Muscle of back (tissue), 11 donors: ENCODE measurements around the gene MORC4. TPM values are rescaled to one million over a fixed set of nuclear protein-coding genes. Genes with fewer than 3 reads are reported as not detected.

Experiments
- DNase-seq, 3 donors: peaks; one replicate each; pipeline versions ENCODE4 v3.0.0 to v3.0.0-alpha.2; 2013
- polyA plus RNA-seq, 10 donors: library from polyadenylated mRNA; unstranded; fragments of 120-200 nt; gene quantifications; one replicate each; pipeline ENCODE4 v1.2.1, GENCODE V29; 2013; ENCODE audit not compliant: insufficient read length in 10 of 10

Gene MORC4
- polyA plus RNA-seq, 10 donors, result 33.2 to 44.8 (median 39.2) TPM

- no peak for DNase-seq
Observed at GRCh38 chrX:106954041-106954440, 46.0 kb downstream of the MORC4 start.

GRCh38 chrX:106952988-106953387, 47.0 kb downstream of the MORC4 start:
- DNase-seq, result no peak

DNA sequence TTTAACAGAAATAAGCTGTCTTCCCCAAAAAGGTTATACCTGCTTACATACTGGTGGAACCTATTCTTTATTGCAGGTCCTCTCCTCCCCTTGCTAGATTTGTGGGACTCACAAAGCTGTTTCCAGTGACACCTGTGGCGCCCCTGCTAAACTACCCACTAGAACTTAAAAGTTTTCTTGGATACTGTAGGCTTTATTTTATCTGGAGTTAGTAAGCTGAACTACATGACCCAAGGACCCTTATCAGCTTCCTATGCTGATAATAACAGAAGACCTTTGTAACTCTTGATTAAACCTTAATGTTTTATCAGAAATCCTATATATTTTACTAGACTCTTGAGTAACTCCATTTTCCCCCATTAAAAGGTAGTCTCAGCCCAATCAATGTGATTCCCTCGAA, 47.5 kb downstream of the MORC4 start:
- no peak for DNase-seq

DNA sequence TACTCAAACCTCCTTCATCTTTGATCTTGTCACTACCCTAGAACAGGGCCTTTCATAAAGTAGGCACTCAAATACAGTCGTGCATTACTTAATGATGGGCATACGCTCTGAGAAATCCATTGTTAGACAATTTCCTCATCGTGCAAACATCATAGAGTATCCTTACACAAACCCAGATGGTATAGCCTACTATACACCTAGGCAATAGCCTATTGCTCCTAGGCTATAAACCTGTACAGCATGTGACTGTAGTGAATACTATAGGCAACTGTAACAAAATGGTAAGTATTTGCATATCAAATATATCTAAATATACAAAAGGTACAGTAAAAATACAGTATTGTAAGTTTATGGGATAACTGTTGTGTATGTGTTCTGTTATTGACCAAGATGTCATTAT, 47.9 kb downstream of the MORC4 start:
- DNase-seq, result no peak

GRCh38 chrX:106951230-106951629, 48.8 kb downstream of the MORC4 start:
- no peak for DNase-seq

DNA sequence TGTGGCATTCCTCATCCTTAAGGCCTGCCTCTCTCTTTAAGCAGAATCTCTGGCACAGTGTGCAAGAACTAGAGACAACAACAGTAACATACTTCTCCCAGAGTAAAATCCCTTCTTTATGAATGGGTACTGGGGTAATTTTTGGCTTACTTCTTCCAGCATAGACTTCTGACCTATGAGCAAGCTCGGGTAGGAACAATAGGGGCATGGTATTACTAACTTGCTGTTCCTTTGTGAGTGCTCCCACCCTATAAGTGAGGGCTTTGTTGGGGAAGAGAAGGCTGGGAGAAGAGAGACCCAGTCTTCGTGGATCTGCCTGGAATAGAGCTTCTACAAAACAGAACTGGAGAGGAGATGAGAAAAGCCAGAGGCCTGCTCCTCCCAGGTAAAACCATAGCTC, 49.6 kb downstream of the MORC4 start:
- DNase-seq, result no peak

- DNase-seq, result no peak
Observed at GRCh38 chrX:106949366-106949765, 50.6 kb downstream of the MORC4 start.

DNA sequence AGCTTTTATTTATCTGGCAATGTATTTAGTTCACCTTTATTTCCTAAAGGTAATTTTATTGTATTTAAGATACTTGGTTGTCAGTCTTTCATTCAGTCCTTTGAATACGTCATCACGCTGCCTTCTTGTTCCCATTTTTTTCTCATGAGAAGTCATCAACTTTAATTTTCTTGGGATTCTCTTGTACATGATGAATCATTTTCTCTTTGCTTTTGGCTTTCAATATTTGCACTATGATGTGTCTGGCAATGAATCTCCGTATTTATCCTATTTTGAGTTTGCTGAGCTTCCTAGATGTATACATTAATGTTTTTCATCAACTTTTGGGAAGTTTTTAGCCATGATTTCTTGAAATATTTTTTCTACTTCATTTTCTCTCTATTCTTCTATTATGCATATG, 51.4 kb downstream of the MORC4 start:
- no peak for DNase-seq

GRCh38 chrX:106946464-106946863, 53.5 kb downstream of the MORC4 start:
- DNase-seq, result no peak

GRCh38 chrX:106940068-106940467, 59.9 kb downstream of the MORC4 start:
- no peak for DNase-seq

- no peak for DNase-seq
Observed at GRCh38 chrX:106939566-106939965, 60.4 kb downstream of the MORC4 start.

GRCh38 chrX:106936246-106936645, 63.8 kb downstream of the MORC4 start:
- no peak for DNase-seq

GRCh38 chrX:106935175-106935574, 64.8 kb downstream of the MORC4 start:
- DNase-seq, result no peak

- no peak for DNase-seq
Observed at GRCh38 chrX:106933538-106933961, 66.5 kb downstream of the MORC4 start.

DNA sequence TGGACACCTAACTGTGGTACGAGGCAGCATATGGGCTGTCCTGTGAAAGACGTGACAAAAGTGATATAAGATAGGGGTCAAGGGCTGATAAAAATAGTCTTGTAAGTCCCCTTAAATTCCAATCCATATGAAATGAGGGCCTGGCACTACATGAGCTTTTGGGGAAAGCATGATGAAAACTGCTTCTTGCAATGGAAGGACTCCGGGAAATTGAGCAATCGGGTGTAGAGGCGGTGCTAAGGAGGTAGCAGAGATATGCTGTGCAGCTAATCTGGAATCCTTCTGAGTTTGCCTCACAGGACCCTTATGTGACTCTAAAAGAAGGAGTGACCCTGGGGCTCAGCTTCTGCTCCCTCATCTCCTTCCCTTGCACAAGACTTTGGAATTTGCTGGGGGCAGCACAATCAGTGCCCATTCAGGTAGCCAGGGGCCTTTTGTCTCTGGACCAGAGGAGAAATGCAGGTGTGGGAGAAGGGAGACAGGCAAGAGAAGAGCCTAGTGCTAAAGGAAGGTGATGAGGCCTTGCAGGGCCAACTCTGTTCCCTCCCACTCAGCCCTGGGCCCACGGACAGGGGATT, 67.0 kb downstream of the MORC4 start:
- DNase-seq, result no peak

- DNase-seq, result no peak
Observed at GRCh38 chrX:106932492-106932923, 67.5 kb downstream of the MORC4 start.

DNA sequence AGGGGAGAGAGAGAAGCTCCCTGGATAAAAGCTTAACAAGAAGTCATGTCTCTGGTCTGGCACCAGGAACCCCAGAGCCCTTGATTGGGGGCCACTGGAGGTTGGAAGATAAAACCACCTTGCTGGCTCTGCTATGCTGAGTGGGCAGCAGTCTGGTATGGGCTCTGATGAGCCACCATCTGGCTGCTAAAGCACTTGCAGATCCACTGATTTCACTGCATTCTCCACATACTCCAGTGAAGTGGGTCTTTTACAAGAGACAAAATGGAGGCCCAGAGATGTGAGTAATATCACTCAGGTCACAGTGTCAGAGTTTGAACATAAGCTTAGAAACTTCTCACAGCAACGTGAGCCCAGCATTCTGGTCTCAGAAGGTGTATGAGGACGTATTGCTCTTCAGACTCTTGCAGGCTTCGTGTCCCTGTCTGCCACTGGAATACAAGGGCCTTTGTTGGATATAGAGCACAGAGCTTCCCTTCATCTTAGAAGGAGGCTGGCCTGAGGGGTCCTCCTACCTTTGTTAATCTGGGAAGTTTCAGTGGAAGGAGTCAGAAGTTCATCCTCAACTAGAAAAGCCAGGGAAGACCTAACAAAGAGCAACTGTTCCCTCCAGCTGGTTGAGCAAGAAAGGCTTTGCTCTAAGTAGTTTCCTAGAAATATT, 68.1 kb downstream of the MORC4 start:
- DNase-seq, result no peak

- DNase-seq, result no peak
Observed at GRCh38 chrX:106928227-106928626, 71.8 kb downstream of the MORC4 start.

DNA sequence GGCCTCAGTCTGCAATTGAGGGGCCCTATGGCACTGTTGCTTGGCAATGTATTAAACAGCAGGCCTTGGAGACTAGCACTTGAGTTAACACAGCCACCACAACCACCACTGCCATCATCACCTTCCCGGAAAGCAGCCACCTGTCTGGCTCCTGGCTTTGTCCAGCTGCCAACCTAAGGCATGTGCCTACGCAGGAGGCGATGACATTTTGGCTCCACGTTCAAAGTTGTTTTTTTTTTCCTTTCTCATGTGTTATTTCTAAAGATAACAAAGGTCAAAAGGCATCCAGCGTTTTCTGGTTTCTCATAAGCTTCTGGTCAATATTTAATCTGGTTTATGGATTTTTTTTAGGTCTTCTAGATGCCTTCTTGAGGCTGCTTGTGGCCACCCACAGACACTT, 72.3 kb downstream of the MORC4 start:
- no peak for DNase-seq

GRCh38 chrX:106927023-106927422, 73.0 kb downstream of the MORC4 start:
- no peak for DNase-seq

DNA sequence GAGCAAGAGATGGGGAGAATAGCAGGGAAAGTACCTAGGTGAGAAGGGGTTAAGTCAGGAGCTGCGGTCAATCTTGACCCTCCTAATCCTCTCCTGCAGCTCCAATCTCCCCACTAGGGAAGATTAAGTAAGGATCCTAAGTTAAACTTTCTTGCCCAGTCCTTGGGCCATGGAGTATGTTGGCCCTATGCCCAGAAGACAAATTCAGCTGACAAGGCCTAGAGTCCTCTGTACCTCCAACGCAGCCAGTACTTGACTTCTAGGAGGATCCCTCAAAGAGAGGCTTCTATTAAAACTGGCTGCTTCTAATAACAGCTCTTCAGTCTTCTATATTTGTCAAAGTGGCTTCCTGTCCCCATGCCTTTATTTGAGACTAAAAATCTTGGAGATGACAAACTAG, 78.4 kb downstream of the MORC4 start:
- DNase-seq, result no peak

GRCh38 chrX:106919932-106920452, 80.0 kb downstream of the MORC4 start, which contains the start of gene CLDN2:
CLDN2 (plus strand) TSS chrX:106920402; CDS start chrX:106928229, 7,827 bp downstream.
- no peak for DNase-seq

DNA sequence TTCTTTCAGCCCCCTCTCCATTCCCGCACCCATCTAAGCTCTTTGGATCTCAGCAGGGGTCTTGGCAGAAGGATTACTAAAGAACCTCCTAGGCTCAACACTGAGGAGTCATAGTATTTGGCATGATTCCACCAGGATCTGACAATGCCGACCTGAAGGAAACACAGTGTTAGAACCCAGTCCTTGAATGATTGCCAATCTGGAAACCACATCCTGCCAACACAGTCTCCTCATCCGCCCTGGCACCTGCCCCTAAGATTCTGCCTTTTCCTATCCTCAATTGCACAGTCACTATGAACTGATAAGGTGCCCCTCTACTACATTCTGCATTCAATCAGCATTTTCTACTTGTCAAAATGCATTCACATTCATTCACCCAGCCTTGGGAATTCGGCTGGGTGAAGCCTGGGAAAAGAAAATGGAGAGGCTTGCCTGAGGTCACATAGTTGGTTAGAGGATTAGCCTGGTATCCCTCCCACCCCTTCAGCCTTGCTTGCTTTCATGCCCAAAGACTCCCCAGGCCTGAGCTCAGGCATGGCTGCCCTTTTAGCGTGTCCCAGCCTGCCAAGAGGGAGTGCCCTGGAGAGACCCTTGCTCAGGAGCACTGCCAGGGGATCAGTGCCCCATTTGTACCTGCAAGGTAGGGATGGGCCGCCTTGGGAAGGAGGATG, 82.0 kb downstream of the MORC4 start:
- peak in 1 of 3 donors; percentile 16 for DNase-seq
